ENCODE results near the gene ABCB1.

Gene ABCB1

GRCh38 chr7:87483131-87483530, 117.6 kb downstream of the ABCB1 start:
- H3K9me3 ChIP-seq (ENCODE audit: severe bottlenecking), result no peaks in the 10 kb centered on the region
- no peaks in the 10 kb centered on the region for H3K36me3 ChIP-seq
- TF ChIP-seq CTCF (IDR thresholded peaks at IDR 0.05; ENCODE audit: low read depth, low read length), result no peak
- H3K27me3 ChIP-seq (ENCODE audit: insufficient read depth, low read depth, severe bottlenecking), result no peaks in the 10 kb centered on the region
- no peak overlapping the region for H3K4me3 ChIP-seq (ENCODE audit: low read depth, low read length)
- DNase-seq, result no peak
- no peak overlapping the region for H3K27ac ChIP-seq

GRCh38 chr7:87482115-87482514, 118.6 kb downstream of the ABCB1 start:
- no peak overlapping the region for H3K27ac ChIP-seq
- no peaks in the 10 kb centered on the region for H3K9me3 ChIP-seq (ENCODE audit: severe bottlenecking)
- no peaks in the 10 kb centered on the region for H3K27me3 ChIP-seq (ENCODE audit: insufficient read depth, low read depth, severe bottlenecking)

GRCh38 chr7:87480386-87480785, 120.3 kb downstream of the ABCB1 start:
- no peaks in the 10 kb centered on the region for H3K9me3 ChIP-seq (ENCODE audit: severe bottlenecking)
- H3K27me3 ChIP-seq (ENCODE audit: insufficient read depth, low read depth, severe bottlenecking), result no peaks in the 10 kb centered on the region
- TF ChIP-seq CTCF (IDR thresholded peaks at IDR 0.05; ENCODE audit: low read depth, low read length), result no peak
- no peak overlapping the region for H3K4me3 ChIP-seq (ENCODE audit: low read depth, low read length)
- no peaks in the 10 kb centered on the region for H3K36me3 ChIP-seq
- no peak for DNase-seq
- H3K27ac ChIP-seq, result no peak overlapping the region

More at GRCh38 chr7:87482115-87482514, 118.6 kb downstream of the ABCB1 start:
- no peak for TF ChIP-seq CTCF (IDR thresholded peaks at IDR 0.05; ENCODE audit: low read depth, low read length)
- no peak for DNase-seq
- no peaks in the 10 kb centered on the region for H3K36me3 ChIP-seq
- no peak overlapping the region for H3K4me3 ChIP-seq (ENCODE audit: low read depth, low read length)

GRCh38 chr7:87479951-87480350, 120.7 kb downstream of the ABCB1 start:
- Histone ChIP-seq H3K4me3 (ENCODE audit: low read depth, low read length) (no peak overlapping the region), H3K9me3 (ENCODE audit: severe bottlenecking) (no peaks in the 10 kb centered on the region), H3K27me3 (ENCODE audit: insufficient read depth, low read depth, severe bottlenecking) (no peaks in the 10 kb centered on the region), H3K27ac (no peak overlapping the region), H3K36me3 (no peaks in the 10 kb centered on the region)
- DNase-seq, result no peak
- no peak for TF ChIP-seq CTCF (IDR thresholded peaks at IDR 0.05; ENCODE audit: low read depth, low read length)

GRCh38 chr7:87476179-87476557, 124.5 kb downstream of the ABCB1 start:
- no peak overlapping the region for H3K27ac ChIP-seq
- no peaks in the 10 kb centered on the region for H3K27me3 ChIP-seq (ENCODE audit: insufficient read depth, low read depth, severe bottlenecking)
- no peak overlapping the region for H3K4me3 ChIP-seq (ENCODE audit: low read depth, low read length)
- TF ChIP-seq CTCF (IDR thresholded peaks at IDR 0.05; ENCODE audit: low read depth, low read length), result no peak
- no peak for DNase-seq
- H3K36me3 ChIP-seq, result no peaks in the 10 kb centered on the region
- no peaks in the 10 kb centered on the region for H3K9me3 ChIP-seq (ENCODE audit: severe bottlenecking)

GRCh38 chr7:87475359-87476178, 125.1 kb downstream of the ABCB1 start, which contains the start of gene ABCB4:
ABCB4 (minus strand) TSS chr7:87475680; CDS start chr7:87475465, 215 bp downstream.
- Histone ChIP-seq H3K36me3 (no peaks in the 10 kb centered on the region), H3K9me3 (ENCODE audit: severe bottlenecking) (no peaks in the 10 kb centered on the region), H3K4me3 (ENCODE audit: low read depth, low read length) (no peak within 1 kb of the TSS), H3K27me3 (ENCODE audit: insufficient read depth, low read depth, severe bottlenecking) (no peaks in the 10 kb centered on the region), H3K27ac (no peak within 1 kb of the TSS)
- no peak for TF ChIP-seq CTCF (IDR thresholded peaks at IDR 0.05; ENCODE audit: low read depth, low read length)
- no peak for DNase-seq

Data from WERI-Rb-1 (cell line).